ENCODE results near the gene IMMP2L.

IMMP2L gene

DNA sequence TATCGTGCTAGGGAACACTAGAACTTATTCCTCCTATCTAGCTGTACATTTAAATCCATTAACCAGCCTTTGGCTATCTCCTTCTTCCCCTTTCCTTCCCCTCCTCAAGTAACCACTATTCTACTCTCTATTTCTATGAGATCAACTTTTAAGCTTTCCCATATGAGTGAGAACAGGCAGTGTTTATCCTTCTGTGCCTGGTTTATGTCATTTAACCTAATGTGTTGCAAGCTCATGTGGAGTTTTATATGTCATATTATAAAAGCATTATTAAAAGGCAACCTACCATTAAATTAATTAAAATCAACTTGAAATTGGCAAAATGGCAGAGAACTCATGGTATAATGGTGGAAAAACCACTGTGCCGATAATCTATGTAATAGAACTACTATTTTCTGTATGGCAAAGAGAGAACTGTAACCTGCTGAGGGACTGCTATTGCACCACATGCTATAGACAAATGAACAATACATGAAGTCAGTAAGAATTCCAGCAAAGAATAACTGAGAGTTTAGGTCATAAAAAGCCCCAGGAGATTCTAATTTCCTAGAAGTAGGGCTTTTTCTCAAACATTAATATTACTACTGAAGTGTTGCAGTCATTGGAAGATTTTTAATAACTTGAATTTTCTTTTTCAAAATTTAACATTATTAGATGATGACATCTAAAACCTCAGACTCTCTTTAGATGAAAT is 389.6 kb downstream of the IMMP2L start:
- H3K4me3 ChIP-seq (ENCODE audit: low read depth, low read length), result no peak overlapping the region
- TF ChIP-seq, protein P1, sequence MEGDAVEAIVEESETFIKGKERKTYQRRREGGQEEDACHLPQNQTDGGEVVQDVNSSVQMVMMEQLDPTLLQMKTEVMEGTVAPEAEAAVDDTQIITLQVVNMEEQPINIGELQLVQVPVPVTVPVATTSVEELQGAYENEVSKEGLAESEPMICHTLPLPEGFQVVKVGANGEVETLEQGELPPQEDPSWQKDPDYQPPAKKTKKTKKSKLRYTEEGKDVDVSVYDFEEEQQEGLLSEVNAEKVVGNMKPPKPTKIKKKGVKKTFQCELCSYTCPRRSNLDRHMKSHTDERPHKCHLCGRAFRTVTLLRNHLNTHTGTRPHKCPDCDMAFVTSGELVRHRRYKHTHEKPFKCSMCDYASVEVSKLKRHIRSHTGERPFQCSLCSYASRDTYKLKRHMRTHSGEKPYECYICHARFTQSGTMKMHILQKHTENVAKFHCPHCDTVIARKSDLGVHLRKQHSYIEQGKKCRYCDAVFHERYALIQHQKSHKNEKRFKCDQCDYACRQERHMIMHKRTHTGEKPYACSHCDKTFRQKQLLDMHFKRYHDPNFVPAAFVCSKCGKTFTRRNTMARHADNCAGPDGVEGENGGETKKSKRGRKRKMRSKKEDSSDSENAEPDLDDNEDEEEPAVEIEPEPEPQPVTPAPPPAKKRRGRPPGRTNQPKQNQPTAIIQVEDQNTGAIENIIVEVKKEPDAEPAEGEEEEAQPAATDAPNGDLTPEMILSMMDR (IDR thresholded peaks at IDR 0.05; ENCODE audit: borderline replicate concordance, insufficient read depth, low read depth, low read length), result no peak

DNA sequence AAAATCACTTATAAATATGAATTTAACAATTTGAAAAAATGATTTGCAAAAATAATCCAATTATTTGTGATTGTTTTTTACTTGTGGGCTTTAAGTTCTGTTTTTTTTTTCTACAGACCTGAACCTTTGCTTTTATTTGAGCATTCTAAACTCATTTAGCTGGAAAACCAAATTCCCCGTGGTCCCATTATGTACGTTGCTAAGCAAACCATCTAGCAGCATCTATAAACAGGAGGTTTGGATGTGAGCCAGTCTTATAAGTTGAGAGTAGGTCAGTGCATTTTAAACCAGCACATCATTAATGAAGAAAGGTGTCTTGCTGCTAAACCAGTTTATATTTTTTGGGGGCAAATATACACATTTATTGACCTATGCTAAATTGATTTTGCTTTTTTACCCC is 394.1 kb downstream of the IMMP2L start:
- H3K4me3 ChIP-seq (ENCODE audit: low read depth, low read length), result no peak overlapping the region
- TF ChIP-seq, protein P1 (IDR thresholded peaks at IDR 0.05; ENCODE audit: borderline replicate concordance, insufficient read depth, low read depth, low read length), result no peak

DNA sequence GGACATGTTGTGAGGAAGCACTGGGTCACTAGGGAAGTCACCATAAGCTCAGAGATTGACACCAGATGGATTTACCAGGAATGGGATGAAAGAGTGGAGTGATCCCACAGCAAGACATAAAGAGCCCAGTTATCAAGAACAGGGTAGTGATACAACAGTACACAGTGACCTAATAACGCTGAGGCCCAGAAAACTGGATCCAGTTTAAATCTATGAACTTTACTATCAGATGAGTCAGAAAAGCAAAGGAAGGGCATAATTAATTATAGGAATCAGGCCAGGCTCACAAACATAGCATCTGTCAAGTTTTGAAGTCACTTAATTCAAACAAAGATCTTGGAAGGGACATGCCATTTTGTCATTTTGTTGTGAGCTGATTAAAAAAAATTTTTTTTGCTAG is 397.9 kb downstream of the IMMP2L start:
- TF ChIP-seq, protein P1 (IDR thresholded peaks at IDR 0.05; ENCODE audit: borderline replicate concordance, insufficient read depth, low read depth, low read length), result no peak
- no peak overlapping the region for H3K4me3 ChIP-seq (ENCODE audit: low read depth, low read length)

DNA sequence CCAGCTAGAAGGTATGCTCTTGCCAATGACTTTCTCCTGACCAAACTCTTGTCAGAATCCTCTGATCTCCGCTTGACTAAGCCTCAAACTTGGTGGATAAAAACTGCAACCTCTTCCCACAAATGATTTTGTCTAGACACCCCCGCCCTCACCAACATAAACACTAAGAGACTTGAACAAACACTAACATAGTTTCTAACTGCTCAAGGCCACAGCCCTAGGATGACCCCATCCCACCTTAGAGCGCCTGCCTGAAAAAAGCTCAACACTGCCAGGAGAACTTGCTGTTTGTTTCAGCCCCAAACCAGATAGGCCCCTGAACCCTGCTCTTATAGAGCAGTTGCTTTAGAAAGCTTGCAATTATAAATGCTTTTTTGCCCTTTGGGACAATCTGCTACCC is 399.6 kb downstream of the IMMP2L start:
- TF ChIP-seq, protein P1 (IDR thresholded peaks at IDR 0.05; ENCODE audit: borderline replicate concordance, insufficient read depth, low read depth, low read length), result no peak
- no peak overlapping the region for H3K4me3 ChIP-seq (ENCODE audit: low read depth, low read length)

GRCh38 chr7:111160297-111160696 is 402.0 kb downstream of the IMMP2L start:
- no peak overlapping the region for H3K4me3 ChIP-seq (ENCODE audit: low read depth, low read length)
- TF ChIP-seq, protein P1 (IDR thresholded peaks at IDR 0.05; ENCODE audit: borderline replicate concordance, insufficient read depth, low read depth, low read length), result no peak

GRCh38 chr7:111159426-111159825 is 402.9 kb downstream of the IMMP2L start:
- H3K4me3 ChIP-seq (ENCODE audit: low read depth, low read length), result no peak overlapping the region
- TF ChIP-seq, protein P1 (IDR thresholded peaks at IDR 0.05; ENCODE audit: borderline replicate concordance, insufficient read depth, low read depth, low read length), result no peak

- TF ChIP-seq, protein P1 (IDR thresholded peaks at IDR 0.05; ENCODE audit: borderline replicate concordance, insufficient read depth, low read depth, low read length), result no peak
- no peak overlapping the region for H3K4me3 ChIP-seq (ENCODE audit: low read depth, low read length)
Measured at GRCh38 chr7:111150709-111151108, 411.6 kb downstream of the IMMP2L start.

Measured in GM12875 (cell line).